ENCODE results near the gene ERCC1. TPM values are rescaled to one million over a fixed set of nuclear protein-coding genes. Genes with fewer than 3 reads are reported as not detected.

ERCC1 gene
- total and polyA plus RNA-seq, 2 of the 13 experiments (the other 11 are each of a cell fraction or from before 2014, with no cell fraction given), result 40.0 to 66.4 TPM

- TF ChIP-seq GATAD1 (CRISPR knock-in tag; IDR thresholded peaks at IDR 0.05) (peak; percentile 83), ATF4 (CRISPR knock-in tag; IDR thresholded peaks at IDR 0.05) (no peak; a peak in 1 of 4 replicates), ZNF510 (CRISPR knock-in tag; IDR thresholded peaks at IDR 0.05; ENCODE audit: low read depth) (peak; percentile 78; the same call in 1 of the 2 replicates), MYPOP (CRISPR knock-in tag; IDR thresholded peaks at IDR 0.05) (0 out of 2 replicates have a peak, but pooled peaks have one; percentile 33), FOXA1 (IDR thresholded peaks at IDR 0.05) (no peak), FOXA1 (CRISPR knock-in tag; IDR thresholded peaks at IDR 0.05) (no peak), NAIF1 (CRISPR knock-in tag; IDR thresholded peaks at IDR 0.05; ENCODE audit: borderline replicate concordance) (0 out of 2 replicates have a peak, but pooled peaks have one; percentile 21), ZNF468 (CRISPR knock-in tag; IDR thresholded peaks at IDR 0.05) (no peak), ZNF776 (CRISPR knock-in tag; IDR thresholded peaks at IDR 0.05) (no peak; the same call in 1 of the 2 replicates), DR1 (CRISPR knock-in tag; IDR thresholded peaks at IDR 0.05) (peak; percentile 32; the same call in 1 of the 2 replicates), NFAT5 (CRISPR knock-in tag; IDR thresholded peaks at IDR 0.05) (no peak), ZNF280D (CRISPR knock-in tag; IDR thresholded peaks at IDR 0.05) (no peak), ZNF317 (CRISPR knock-in tag; IDR thresholded peaks at IDR 0.05) (no peak), SMARCE1 (IDR thresholded peaks at IDR 0.05; ENCODE audit: borderline replicate concordance) (no peak), ARNT2 (CRISPR knock-in tag; IDR thresholded peaks at IDR 0.05; ENCODE audit: low read depth) (0 out of 2 replicates have a peak, but pooled peaks have one; percentile 30), SETDB1 (CRISPR knock-in tag; IDR thresholded peaks at IDR 0.05; ENCODE audit: borderline replicate concordance) (no peak), REL (CRISPR knock-in tag; conservative IDR thresholded peaks at IDR 0.05) (no peak), ZNF720 (CRISPR knock-in tag; IDR thresholded peaks at IDR 0.05) (no peak), NFRKB (IDR thresholded peaks at IDR 0.05) (no peak)
Observed at GRCh38 chr19:45406226-45407090, 17.3 kb downstream of the ERCC1 start, which contains the start of gene POLR1G (continued).
